Spleen (tissue), 7 donors: ENCODE results near the gene SKIC2.
"Not testable (repeated sequence)": the region's sequence is repeated elsewhere in the genome, so short reads cannot be mapped to it uniquely, and the experiment has no call there.

Source experiments
- CTCF ChIP-seq, 11 experiments: fragments of 200-600 bp in 7 of 11; fragments of 450-650 bp in 4 of 11; sonication (generic) in 4 of 11; IDR thresholded peaks in 8 of 11; conservative IDR thresholded peaks in 3 of 11; 1 replicate in 7 of 11; 2 replicates in 4 of 11; pipeline versions ENCODE4 v1.4.0 to v1.8.0; 2016 to 2021; ENCODE audit warnings: antibody characterized with exemption in 11 of 11, inconsistent platforms in 4 of 11, mild to moderate bottlenecking in 1 of 11
- POLR2A ChIP-seq, 3 donors: fragments of 450-650 bp; IDR thresholded peaks; one replicate each; pipeline ENCODE4 v1.5.1; 2017; ENCODE audit warnings: antibody characterized with exemption in 3 of 3, mild to moderate bottlenecking in 1 of 3
- POLR2AphosphoS5 ChIP-seq, 3 donors: sonication (generic); formaldehyde crosslinking; IDR thresholded peaks; one replicate each; pipeline ENCODE4 v1.5.1; 2017; ENCODE audit warnings: antibody characterized with exemption in 3 of 3
- donor health status: DM: no; HTN: no; CAD: no; lungs with moderate emphysema.
- donor health status: DM: no; HTN: no; CAD: no.
- donor health status: DM: no; HTN: no; CAD: no.

DNA sequence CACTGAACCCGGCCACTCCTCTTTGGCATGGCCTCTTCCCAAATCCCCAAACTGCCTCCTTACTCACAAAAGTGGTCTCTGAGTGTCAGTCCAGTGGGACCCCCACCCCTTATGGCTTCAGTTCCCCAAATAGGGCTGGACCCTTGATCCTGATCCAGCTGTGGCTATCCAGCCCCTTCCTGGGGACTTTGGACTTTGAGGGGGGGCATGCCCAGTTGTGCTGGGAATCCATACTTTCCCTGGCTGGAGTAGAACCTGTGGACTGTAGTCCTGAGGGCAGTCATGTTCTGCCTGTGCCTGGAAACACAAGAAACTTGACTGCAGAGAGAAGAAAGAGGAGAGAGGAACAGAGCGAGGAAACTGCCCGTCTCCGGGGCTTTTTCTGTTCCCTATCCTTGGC, 45.4 kb downstream of the SKIC2 start:
- not testable (repeated sequence) for TF ChIP-seq CTCF (IDR thresholded peaks at IDR 0.05 in 8 of 11, conservative IDR thresholded peaks at IDR 0.05 in 3 of 11); POLR2A (IDR thresholded peaks at IDR 0.05); POLR2AphosphoS5 (IDR thresholded peaks at IDR 0.05)
